Thyroid gland (tissue), 4 donors: Measurements from ENCODE around the gene ZNRF1.

Experiments used
- CTCF ChIP-seq, 6 experiments: fragments of 200-600 bp in 3 of 6; fragments of 450-650 bp in 3 of 6; sonication (generic) in 3 of 6; IDR thresholded peaks; one replicate each; pipeline ENCODE4 v1.5.1; 2016 to 2019; ENCODE audit warnings: antibody characterized with exemption in 6 of 6, mild to moderate bottlenecking in 2 of 6, inconsistent platforms in 1 of 6, moderate library complexity in 1 of 6
- POLR2A ChIP-seq, 2 donors: fragments of 450-650 bp; IDR thresholded peaks; one replicate each; pipeline ENCODE4 v1.6.1; 2017; ENCODE audit warnings: antibody characterized with exemption in 2 of 2, mild to moderate bottlenecking in 2 of 2, moderate library complexity in 1 of 2

GRCh38 chr16:75029854-75030253 lies 31.0 kb downstream of the ZNRF1 start:
- TF ChIP-seq CTCF (IDR thresholded peaks at IDR 0.05): no peak
- TF ChIP-seq POLR2A (IDR thresholded peaks at IDR 0.05): no peak
